Astrocyte of the cerebellum (primary cell): ENCODE measurements around the gene TSPAN5.

ENCODE experiments used
- DNase-seq: peaks from one replicate; pipeline ENCODE4 v3.0.0-alpha.2; 2011; ENCODE audit warnings: low read depth
- H3K4me3 ChIP-seq: 2 replicates; pipeline ENCODE4 v1.5.1; 2011; ENCODE audit warnings: mild to moderate bottlenecking, low read depth, low read length, moderate library complexity
- CTCF ChIP-seq: IDR thresholded peaks from 2 replicates; pipeline ENCODE4 v1.5.1; 2012; ENCODE audit warnings: low read length, low read depth, moderate library complexity, mild to moderate bottlenecking; ENCODE audit errors: missing control alignments
- in situ Hi-C: cut with HindIII; loops from 2 replicates; pipeline ENCODE4 v1.10.0; 2017; ENCODE audit warnings: low sequenced_read_pairs

Gene TSPAN5

DNA sequence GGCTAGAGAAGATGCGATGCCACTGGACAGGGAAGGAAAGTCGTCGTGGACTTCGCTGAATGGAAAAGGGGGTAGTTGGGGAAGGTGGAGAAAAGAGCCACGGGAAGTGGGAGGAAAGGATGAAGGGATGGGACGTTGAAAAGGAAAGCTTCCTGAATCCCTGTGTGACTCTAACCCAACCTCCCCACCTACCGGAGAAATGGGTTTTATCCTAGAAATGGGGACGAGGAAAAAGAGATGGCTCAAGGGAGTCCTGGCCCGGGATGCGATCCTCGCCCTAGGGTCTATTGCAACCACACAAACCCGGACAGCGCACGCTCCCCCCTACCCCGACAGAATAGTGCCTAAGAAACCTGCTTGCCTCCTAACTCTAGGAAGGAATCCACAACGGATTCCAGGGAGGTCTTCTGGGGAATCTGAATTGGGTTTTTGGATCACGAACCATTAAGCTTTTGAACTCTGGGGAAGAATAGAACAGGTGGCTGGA, 738 bp upstream of the TSPAN5 start:
- no peak for DNase-seq
- in situ Hi-C loops = no loop called here
- TF ChIP-seq CTCF = no peak
- H3K4me3 ChIP-seq = peak overlapping the region; percentile 87

DNA sequence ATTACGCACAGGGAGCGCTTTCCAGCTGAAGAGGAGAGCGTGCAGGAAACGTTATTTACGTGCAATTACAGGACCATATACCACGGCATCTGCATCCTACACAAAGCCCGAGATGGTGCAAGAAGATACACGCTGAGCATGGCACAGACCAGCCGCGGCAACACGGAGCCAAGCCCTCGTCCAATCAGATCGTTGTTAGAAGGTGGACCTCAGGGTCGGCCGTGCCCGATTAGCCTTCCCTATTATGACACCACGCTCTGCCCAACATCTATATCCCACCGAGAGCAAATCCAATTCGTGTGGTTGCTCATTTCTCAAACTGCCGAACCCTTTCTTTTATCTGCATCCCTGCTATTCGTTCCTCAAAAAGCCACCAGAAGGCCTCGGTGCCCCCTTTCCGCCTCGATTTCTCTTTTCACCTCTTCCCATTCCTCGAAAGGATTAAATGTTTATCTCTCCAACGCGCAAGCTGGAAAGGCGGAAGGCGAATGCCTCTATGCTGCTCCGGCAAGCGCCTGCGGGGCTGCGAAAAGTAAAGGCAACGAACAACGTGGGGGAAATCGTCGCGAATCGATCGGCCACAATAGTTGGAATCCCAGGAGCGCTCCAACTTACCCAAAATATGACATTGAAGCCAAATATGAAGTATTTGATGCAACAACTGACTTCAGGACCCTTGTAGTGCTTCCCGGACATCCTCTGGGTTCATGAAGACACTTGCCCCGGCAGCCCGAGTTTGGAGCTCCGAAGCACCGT, 702 bp downstream of the TSPAN5 start:
- TF ChIP-seq CTCF = no peak
- H3K4me3 ChIP-seq = peak overlapping the region; percentile 87
- in situ Hi-C loops = no loop called here
- no peak for DNase-seq

DNA sequence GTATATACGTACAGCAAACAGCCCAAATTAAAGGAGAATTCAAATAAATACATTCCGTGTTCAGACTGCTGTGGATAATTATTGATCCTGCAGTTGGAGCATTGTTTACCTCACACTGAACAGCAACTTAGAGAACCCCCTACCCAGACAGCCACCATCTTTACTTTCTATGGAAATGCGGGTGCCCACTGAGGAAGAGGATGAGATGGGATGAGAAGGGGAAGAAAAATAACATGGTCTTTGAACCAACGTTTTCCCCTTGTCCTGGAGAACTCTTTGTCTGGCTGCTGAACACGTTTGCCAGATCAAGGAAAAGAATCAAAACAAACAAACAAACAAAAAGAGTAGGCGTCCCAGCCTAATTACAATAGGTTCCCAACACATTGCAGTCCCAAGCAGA, 1.5 kb downstream of the TSPAN5 start:
- no peak for DNase-seq
- peak overlapping the region; percentile 87 for H3K4me3 ChIP-seq
- in situ Hi-C loops = no loop called here
- TF ChIP-seq CTCF = no peak

DNA sequence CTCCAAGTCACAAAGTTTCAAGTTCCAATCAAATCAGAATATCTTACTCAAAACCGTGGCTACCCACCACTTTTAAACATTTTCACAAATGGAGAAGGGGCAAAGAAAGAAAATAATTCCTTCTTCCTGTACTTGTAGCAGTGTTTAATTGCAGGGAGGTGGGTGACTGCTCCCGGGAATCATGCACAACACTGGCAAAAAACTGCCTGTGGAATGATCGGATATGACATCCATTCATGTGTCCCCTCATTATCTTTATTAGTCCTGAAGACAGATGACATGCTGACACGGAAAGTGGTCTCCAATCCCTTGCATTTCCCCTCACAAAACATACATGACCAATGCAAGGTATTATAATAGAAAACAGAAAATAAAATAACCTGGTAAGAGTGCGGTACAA, 2.0 kb downstream of the TSPAN5 start:
- in situ Hi-C loops = no loop called here
- no peak for DNase-seq
- TF ChIP-seq CTCF = no peak
- H3K4me3 ChIP-seq = peak overlapping the region; percentile 87

GRCh38 chr4:98653890-98654867, 4.2 kb downstream of the TSPAN5 start:
- in situ Hi-C loops = no loop called here
- H3K4me3 ChIP-seq = peak overlapping the region; percentile 13
- DNase-seq = peak; percentile 87
- no peak for TF ChIP-seq CTCF

- H3K4me3 ChIP-seq = no peak overlapping the region
- in situ Hi-C loops = no loop called here
- TF ChIP-seq CTCF = no peak
- no peak for DNase-seq
These were observed 5.4 kb downstream of the TSPAN5 start for GRCh38 chr4:98652996-98653395.
